GM19099 (cell line): Measurements from ENCODE around the gene ACSF3.

Source experiments
- POLR2A ChIP-seq: IDR thresholded peaks from 3 replicates; pipeline ENCODE4 v1.6.1; 2011; ENCODE audit warnings: low read depth; ENCODE audit not compliant: insufficient read length; ENCODE audit errors: extremely low read depth

The ACSF3 gene

DNA sequence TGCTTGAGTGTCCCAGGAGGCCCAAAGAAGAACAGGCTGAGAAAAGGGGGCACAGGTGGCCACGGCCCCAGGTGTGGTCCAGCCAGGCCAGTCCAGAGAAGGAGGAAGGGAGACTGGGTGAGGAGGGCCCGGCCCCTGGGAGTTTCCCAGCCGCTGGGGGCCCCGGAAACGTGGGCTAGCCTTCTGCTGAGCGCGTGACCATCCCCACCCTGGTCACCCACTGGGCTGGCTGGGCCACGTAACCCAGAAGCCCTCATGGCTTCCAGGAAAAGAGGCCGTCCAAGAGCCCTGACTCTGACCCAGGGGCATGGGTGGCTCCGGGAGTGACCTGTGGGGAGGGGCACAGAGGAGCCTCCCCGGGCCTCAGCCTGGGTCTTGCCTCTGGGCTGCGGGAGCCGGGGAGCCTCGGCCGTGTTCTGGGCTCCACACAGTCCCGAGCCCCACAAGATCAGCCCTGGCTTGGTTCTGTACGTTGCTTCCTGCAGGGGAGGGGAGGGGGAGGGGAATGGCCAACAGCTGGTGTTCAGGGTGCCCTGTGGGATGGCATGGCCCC, 29.8 kb upstream of the ACSF3 start:
- no peak for TF ChIP-seq POLR2A

- no peak for TF ChIP-seq POLR2A
Measured at GRCh38 chr16:89064606-89065457, 28.8 kb upstream of the ACSF3 start.

GRCh38 chr16:89065458-89065822, 28.2 kb upstream of the ACSF3 start:
- TF ChIP-seq POLR2A, result no peak

GRCh38 chr16:89066721-89067120, 26.9 kb upstream of the ACSF3 start:
- no peak for TF ChIP-seq POLR2A

GRCh38 chr16:89067677-89068443, 25.8 kb upstream of the ACSF3 start:
- TF ChIP-seq POLR2A, result no peak

DNA sequence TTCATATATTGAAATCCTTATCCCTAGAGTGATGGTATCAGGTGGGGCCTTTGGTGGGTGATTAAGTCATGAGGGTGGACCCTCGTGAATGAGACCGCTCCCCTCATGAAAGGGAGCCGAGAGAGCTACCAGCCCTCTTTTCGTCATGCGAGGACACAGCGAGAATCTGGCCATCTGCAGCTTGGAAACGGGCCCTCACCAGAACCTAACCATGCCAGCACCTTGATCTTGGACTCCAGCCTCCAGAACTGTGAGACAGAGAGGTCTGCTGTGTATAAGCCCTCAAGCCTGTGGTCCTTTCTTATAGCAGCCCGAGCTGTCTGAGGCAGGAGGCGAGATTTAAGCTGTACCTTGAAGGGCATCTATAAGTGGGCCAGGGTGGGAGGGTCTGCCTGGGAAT, 23.7 kb upstream of the ACSF3 start:
- TF ChIP-seq POLR2A, result no peak

- no peak for TF ChIP-seq POLR2A
Measured at GRCh38 chr16:89070590-89070989, 23.1 kb upstream of the ACSF3 start.

DNA sequence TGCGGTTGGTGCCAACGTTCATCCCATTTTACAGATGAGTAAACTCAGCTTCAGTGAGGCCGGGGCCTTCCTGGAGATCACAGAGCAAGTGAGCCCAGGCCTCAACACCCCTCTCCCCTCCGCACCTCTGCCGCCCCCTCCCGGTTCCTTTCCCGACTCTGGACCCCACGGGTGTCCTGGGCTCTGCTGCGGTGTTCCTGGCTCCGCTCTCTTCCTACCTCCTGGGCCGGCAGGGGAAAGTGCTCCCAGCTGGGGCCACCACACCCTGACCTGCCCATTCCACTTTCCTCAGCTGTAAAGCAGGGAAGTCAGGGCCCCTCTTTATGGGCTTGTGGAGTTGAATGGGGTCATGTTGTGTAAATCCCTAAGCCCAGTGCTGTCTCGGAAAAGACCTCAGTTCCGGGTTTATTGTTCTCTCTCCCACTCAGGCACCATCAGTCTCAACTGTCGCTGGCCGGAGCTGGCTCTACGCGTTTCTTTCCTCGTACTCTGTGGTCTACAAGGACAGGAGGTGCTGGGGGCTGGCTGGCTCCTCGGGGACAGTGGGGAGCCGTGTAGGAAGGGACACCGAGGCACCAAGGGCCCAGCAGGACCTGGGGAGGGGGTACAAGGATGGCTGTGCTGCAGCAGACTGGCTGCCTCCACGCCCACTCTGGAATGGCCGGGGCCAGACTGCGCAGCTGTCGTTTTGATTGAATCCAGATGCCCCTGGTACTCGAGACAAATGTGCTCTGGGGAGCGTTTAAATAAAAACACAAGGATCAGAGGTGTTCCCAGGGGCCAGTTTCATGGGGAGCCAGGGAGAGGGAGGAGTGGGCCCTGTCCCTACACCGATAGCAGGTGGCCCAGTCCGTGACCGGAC, 21.7 kb upstream of the ACSF3 start:
- no peak for TF ChIP-seq POLR2A

DNA sequence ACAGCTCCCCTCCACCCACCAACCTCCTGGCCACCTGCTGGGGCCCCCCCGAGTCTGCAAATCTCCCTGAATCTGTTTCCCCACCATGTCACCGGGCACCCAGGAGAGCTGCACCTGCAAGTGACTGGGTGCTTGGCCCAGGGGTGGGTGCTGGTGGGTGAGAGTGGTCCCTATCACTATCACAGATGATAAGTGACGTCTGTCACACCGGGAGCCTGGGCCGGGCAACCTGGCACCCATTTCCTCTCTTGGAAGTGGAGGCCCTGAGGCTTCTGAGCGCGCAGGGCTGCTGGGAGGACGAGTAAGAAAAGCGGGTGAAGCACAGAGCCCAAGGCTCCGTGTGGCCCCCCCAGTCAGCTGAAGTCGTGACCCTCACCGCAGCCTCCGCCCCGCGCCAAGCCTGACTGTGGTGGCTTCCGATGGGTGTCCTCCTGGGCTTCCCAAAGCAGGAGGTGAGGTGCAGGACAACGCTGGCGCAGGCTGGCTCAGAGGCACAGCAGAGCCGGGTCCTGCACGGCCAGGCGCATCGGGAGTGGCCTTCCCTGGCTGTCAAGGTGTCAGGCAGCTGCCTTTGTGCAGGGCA, 21.0 kb upstream of the ACSF3 start:
- TF ChIP-seq POLR2A, result no peak

GRCh38 chr16:89073346-89074071, 20.1 kb upstream of the ACSF3 start:
- no peak for TF ChIP-seq POLR2A

GRCh38 chr16:89074803-89075688, 18.6 kb upstream of the ACSF3 start:
- TF ChIP-seq POLR2A, result no peak

DNA sequence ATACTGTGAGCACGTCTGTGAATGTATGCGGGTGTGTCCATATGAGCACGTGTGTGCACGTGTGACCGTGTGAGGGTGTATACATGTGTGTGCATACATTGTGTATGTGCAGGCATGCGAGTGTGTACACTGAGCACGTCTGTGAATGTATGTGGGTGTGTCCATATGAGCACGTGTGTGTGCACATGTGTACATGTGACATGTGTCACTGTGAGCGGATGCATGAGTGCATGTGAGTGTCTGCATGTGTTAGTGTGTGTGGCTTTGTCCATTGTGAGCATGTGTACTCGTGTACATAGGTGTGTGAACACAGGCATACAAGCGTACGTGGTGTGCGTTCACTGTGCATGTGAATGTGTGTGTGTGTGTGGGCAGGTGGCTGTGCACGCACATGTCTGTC, 17.5 kb upstream of the ACSF3 start:
- TF ChIP-seq POLR2A, result no peak

DNA sequence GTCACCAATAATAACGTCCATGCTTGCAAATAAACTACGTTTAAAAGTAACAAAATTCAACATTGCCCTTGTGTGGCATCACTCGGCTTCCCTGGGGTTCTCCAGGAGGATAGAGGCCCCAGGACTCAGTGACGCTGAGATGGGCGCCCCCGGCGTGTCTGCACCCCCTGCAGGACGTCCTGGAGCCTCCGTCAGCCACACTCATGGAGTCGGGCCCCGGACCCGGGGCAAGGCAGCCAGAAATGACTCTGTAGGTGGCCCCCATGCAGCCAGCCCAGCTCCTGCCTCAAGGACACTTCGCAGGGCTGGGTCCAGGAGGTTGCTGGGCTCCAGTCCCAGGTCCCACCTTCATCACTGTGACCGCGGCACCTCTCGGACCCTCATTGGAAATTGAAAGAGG, 16.6 kb upstream of the ACSF3 start:
- TF ChIP-seq POLR2A, result no peak
